Activated CD4-positive, alpha-beta memory T cell treated with anti-CD3 and anti-CD28 coated beads for 36 hours (primary cell): ENCODE measurements around the gene XRCC6. TPM values are rescaled to one million over a fixed set of nuclear protein-coding genes. Genes with fewer than 3 reads are reported as not detected.
"Not testable (repeated sequence)": the region's sequence is repeated elsewhere in the genome, so short reads cannot be mapped to it uniquely, and the experiment has no call there.

Experiments
- CTCF ChIA-PET: fragments of 350-600 bp; sonication (Branson Sonifier 250); formaldehyde crosslinking; loops from one replicate; lab custom pipeline; 2021; ENCODE audit warnings: antibody characterized with exemption, inconsistent platforms; lab: Charles Lee
- POLR2A ChIA-PET: fragments of 350-600 bp; sonication (Branson Sonifier 250); formaldehyde crosslinking; loops from one replicate; lab custom pipeline; 2021; ENCODE audit warnings: antibody characterized with exemption; lab: Charles Lee
- DNase-seq: peaks from one replicate; pipeline ENCODE4 v3.0.0-alpha.2; 2020
- H3K27ac Mint-ChIP-seq: one replicate; pipeline ENCODE4 v1.8.0; 2021; ENCODE audit warnings: mixed read lengths
- H3K27me3 Mint-ChIP-seq: one replicate; pipeline ENCODE4 v1.8.0; 2021; ENCODE audit warnings: mixed read lengths
- H3K36me3 Mint-ChIP-seq: one replicate; pipeline ENCODE4 v1.8.0; 2021; ENCODE audit warnings: mixed read lengths
- H3K4me1 Mint-ChIP-seq: one replicate; pipeline ENCODE4 v1.8.0; 2021; ENCODE audit warnings: low read depth, mixed read lengths
- H3K4me3 Mint-ChIP-seq: one replicate; pipeline ENCODE4 v1.8.0; 2021; ENCODE audit warnings: mild to moderate bottlenecking, mixed read lengths
- H3K9me3 Mint-ChIP-seq: one replicate; pipeline ENCODE4 v1.8.0; 2021; ENCODE audit warnings: mixed read lengths
- intact Hi-C: fragments of 100-400 bp; cut with micrococcal nuclease; formaldehyde crosslinking; loops from one replicate; pipeline ENCODE4 v1.15.1; 2023
- total RNA-seq, 2 experiments: library from RNA; stranded (reverse); gene quantifications; one replicate each; pipeline ENCODE4 v1.2.3, GENCODE V29; 2021

XRCC6 gene
- total RNA-seq, 2 experiments from 2014 or later: 403 to 409 TPM

GRCh38 chr22:41582694-41583093 is 38.4 kb upstream of the XRCC6 start:
- H3K36me3 Mint-ChIP-seq: peaks cover 13% of the 10 kb centered on the region
- no peaks in the 10 kb centered on the region for H3K9me3 Mint-ChIP-seq
- DNase-seq: no peak
- ChIA-PET POLR2A (no interaction called here), CTCF (no interaction called here)
- no peak overlapping the region for H3K27ac Mint-ChIP-seq
- H3K4me3 Mint-ChIP-seq: no peak overlapping the region
- intact Hi-C loops: no loop called here
- H3K4me1 Mint-ChIP-seq: peaks cover 2% of the 10 kb centered on the region
- H3K27me3 Mint-ChIP-seq: no peaks in the 10 kb centered on the region

GRCh38 chr22:41584881-41585280 is 36.2 kb upstream of the XRCC6 start:
- ChIA-PET POLR2A (no interaction called here), CTCF (no interaction called here)
- Mint-ChIP-seq H3K4me1 (peaks cover 11% of the 10 kb centered on the region), H3K4me3 (no peak overlapping the region), H3K9me3 (no peaks in the 10 kb centered on the region), H3K27me3 (no peaks in the 10 kb centered on the region), H3K36me3 (peaks cover 15% of the 10 kb centered on the region), H3K27ac (no peak overlapping the region)
- no peak for DNase-seq
- intact Hi-C loops: no loop called here

GRCh38 chr22:41585898-41586297 is 35.2 kb upstream of the XRCC6 start:
- Mint-ChIP-seq H3K9me3 (no peaks in the 10 kb centered on the region), H3K27ac (no peak overlapping the region), H3K4me3 (no peak overlapping the region), H3K4me1 (peaks cover 11% of the 10 kb centered on the region), H3K27me3 (no peaks in the 10 kb centered on the region), H3K36me3 (peaks cover 15% of the 10 kb centered on the region)
- ChIA-PET POLR2A (no interaction called here), CTCF (no interaction called here)
- no peak for DNase-seq
- intact Hi-C loops: no loop called here

GRCh38 chr22:41587347-41587723 is 33.8 kb upstream of the XRCC6 start:
- ChIA-PET CTCF (interaction anchor here (0.7 kb wide), 1 partner anchor 20 kb away, joined by 4 read pairs; no protein-coding TSS in a partner anchor), POLR2A (no interaction called here)
- Mint-ChIP-seq H3K4me3 (no peak overlapping the region), H3K27ac (no peak overlapping the region), H3K36me3 (peaks cover 15% of the 10 kb centered on the region), H3K9me3 (no peaks in the 10 kb centered on the region), H3K4me1 (peaks cover 12% of the 10 kb centered on the region), H3K27me3 (no peaks in the 10 kb centered on the region)
- no peak for DNase-seq
- intact Hi-C loops: no loop called here

GRCh38 chr22:41589391-41590241 is 31.5 kb upstream of the XRCC6 start, which contains the start of gene PMM1:
PMM1 (minus strand) TSS chr22:41589840; CDS start chr22:41589805, 35 bp downstream.
- H3K36me3 Mint-ChIP-seq: peaks cover 2% of the 10 kb centered on the region
- peak within 1 kb of the TSS; percentile 81 for H3K27ac Mint-ChIP-seq
- H3K27me3 Mint-ChIP-seq: no peaks in the 10 kb centered on the region
- H3K4me1 Mint-ChIP-seq: peaks cover 12% of the 10 kb centered on the region
- ChIA-PET CTCF (interaction anchor here (0.9 to 1.8 kb wide), 5 partner anchors 9 to 107 kb away, joined by 3 to 13 read pairs (median 5); partner anchors contain the start of genes DESI1, POLR3H and XRCC6), POLR2A (interaction anchor here (0.6 to 4.6 kb wide), 14 partner anchors 9 to 304 kb away, joined by 3 to 65 read pairs (median 5); partner anchors contain the start of genes ACO2, DESI1, PHF5A and RANGAP1)
- peak within 1 kb of the TSS; percentile 94 for H3K4me3 Mint-ChIP-seq
- H3K9me3 Mint-ChIP-seq: no peaks in the 10 kb centered on the region
- intact Hi-C loops: loop anchor here (1.0 kb wide), 3 partner anchors 14 to 45 kb away; partner anchors contain the start of genes DESI1, POLR3H and XRCC6
- DNase-seq: peak; percentile 100

- H3K36me3 Mint-ChIP-seq: peaks cover 14% of the 10 kb centered on the region
- POLR2A ChIA-PET, H3K27me3 Mint-ChIP-seq, H3K9me3 Mint-ChIP-seq, DNase-seq, H3K27ac Mint-ChIP-seq, intact Hi-C loops, H3K4me3 Mint-ChIP-seq, H3K4me1 Mint-ChIP-seq: not testable (repeated sequence)
- CTCF ChIA-PET: interaction anchor here (0.6 kb wide), 1 partner anchor 67 kb away, joined by 3 read pairs; no protein-coding TSS in a partner anchor
Measured at GRCh38 chr22:41593336-41593960, 27.6 kb upstream of the XRCC6 start.

- CTCF ChIA-PET: no interaction called here
- no peaks in the 10 kb centered on the region for H3K27me3 Mint-ChIP-seq
- intact Hi-C loops: no loop called here
- POLR2A ChIA-PET: no interaction called here
- no peak for DNase-seq
- no peaks in the 10 kb centered on the region for H3K9me3 Mint-ChIP-seq
- H3K4me3 Mint-ChIP-seq: no peak overlapping the region
- peaks cover 27% of the 10 kb centered on the region for H3K36me3 Mint-ChIP-seq
- no peak overlapping the region for H3K27ac Mint-ChIP-seq
- peaks cover 2% of the 10 kb centered on the region for H3K4me1 Mint-ChIP-seq
Measured at GRCh38 chr22:41595703-41596102, 25.4 kb upstream of the XRCC6 start.

GRCh38 chr22:41596776-41597634 is 24.1 kb upstream of the XRCC6 start:
- ChIA-PET CTCF (interaction anchor here (0.6 to 2.1 kb wide), 5 partner anchors 29 to 193 kb away, joined by 3 to 7 read pairs (median 3); partner anchors contain the start of gene POLR3H), POLR2A (no interaction called here)
- intact Hi-C loops: no loop called here
- Mint-ChIP-seq H3K27me3 (no peaks in the 10 kb centered on the region), H3K36me3 (peaks cover 36% of the 10 kb centered on the region), H3K27ac (no peak overlapping the region), H3K4me1 (no peaks in the 10 kb centered on the region), H3K9me3 (no peaks in the 10 kb centered on the region), H3K4me3 (no peak overlapping the region)
- DNase-seq: peak; percentile 55

GRCh38 chr22:41597635-41597953 is 23.5 kb upstream of the XRCC6 start:
- Mint-ChIP-seq H3K9me3 (no peaks in the 10 kb centered on the region), H3K36me3 (peaks cover 42% of the 10 kb centered on the region), H3K27me3 (no peaks in the 10 kb centered on the region), H3K4me3 (no peak overlapping the region), H3K4me1 (peaks cover 4% of the 10 kb centered on the region), H3K27ac (no peak overlapping the region)
- intact Hi-C loops: no loop called here
- POLR2A ChIA-PET: interaction anchor here (1.2 kb wide), 1 partner anchor 22 kb away, joined by 3 read pairs; no protein-coding TSS in a partner anchor
- no peak for DNase-seq
- CTCF ChIA-PET: interaction anchor here (0.6 to 2.1 kb wide), 5 partner anchors 29 to 194 kb away, joined by 3 to 7 read pairs (median 3); partner anchors contain the start of gene POLR3H

- Mint-ChIP-seq H3K4me3 (no peak overlapping the region), H3K27me3 (no peaks in the 10 kb centered on the region), H3K4me1 (peaks cover 9% of the 10 kb centered on the region), H3K9me3 (no peaks in the 10 kb centered on the region), H3K27ac (no peak overlapping the region), H3K36me3 (peaks cover 47% of the 10 kb centered on the region)
- POLR2A ChIA-PET: interaction anchor here (1.2 to 1.4 kb wide), 3 partner anchors 8 to 23 kb away, joined by 3 to 4 read pairs (median 3); partner anchors contain the start of genes DESI1, PMM1 and XRCC6
- DNase-seq: no peak
- intact Hi-C loops: no loop called here
- CTCF ChIA-PET: interaction anchor here (0.6 to 2.1 kb wide), 5 partner anchors 30 to 194 kb away, joined by 3 to 7 read pairs (median 3); partner anchors contain the start of gene POLR3H
Measured at GRCh38 chr22:41598081-41598480, 23.0 kb upstream of the XRCC6 start.
